ENCODE results near the gene NUDT8.
"Not testable (repeated sequence)": the region's sequence is repeated elsewhere in the genome, so short reads cannot be mapped to it uniquely, and the experiment has no call there.

Gene NUDT8

GRCh38 chr11:67606093-67606491 is 23.6 kb downstream of the NUDT8 start:
- peaks cover 23% of the 10 kb centered on the region; the same call in 1 of the 2 replicates for H3K36me3 ChIP-seq (ENCODE audit: insufficient read depth, low read length)
- H3K9ac ChIP-seq (ENCODE audit: insufficient read length), result no peak overlapping the region
- DNase-seq (ENCODE audit: low read depth, low spot score), result no peak
- no peaks in the 10 kb centered on the region for H3K9me3 ChIP-seq (ENCODE audit: low read depth, low read length)
- peak overlapping the region; percentile 93 for H3K4me3 ChIP-seq
- H3K27ac ChIP-seq, result no peak overlapping the region
- TF ChIP-seq FOXP2 (optimal IDR thresholded peaks at IDR 0.05; ENCODE audit: control extremely low read depth, extremely low read length, insufficient read depth) (no peak), EZH2 (IDR thresholded peaks at IDR 0.05) (no peak), POLR2AphosphoS5 (IDR thresholded peaks at IDR 0.05; ENCODE audit: borderline replicate concordance, low read depth, low read length) (no peak)

DNA sequence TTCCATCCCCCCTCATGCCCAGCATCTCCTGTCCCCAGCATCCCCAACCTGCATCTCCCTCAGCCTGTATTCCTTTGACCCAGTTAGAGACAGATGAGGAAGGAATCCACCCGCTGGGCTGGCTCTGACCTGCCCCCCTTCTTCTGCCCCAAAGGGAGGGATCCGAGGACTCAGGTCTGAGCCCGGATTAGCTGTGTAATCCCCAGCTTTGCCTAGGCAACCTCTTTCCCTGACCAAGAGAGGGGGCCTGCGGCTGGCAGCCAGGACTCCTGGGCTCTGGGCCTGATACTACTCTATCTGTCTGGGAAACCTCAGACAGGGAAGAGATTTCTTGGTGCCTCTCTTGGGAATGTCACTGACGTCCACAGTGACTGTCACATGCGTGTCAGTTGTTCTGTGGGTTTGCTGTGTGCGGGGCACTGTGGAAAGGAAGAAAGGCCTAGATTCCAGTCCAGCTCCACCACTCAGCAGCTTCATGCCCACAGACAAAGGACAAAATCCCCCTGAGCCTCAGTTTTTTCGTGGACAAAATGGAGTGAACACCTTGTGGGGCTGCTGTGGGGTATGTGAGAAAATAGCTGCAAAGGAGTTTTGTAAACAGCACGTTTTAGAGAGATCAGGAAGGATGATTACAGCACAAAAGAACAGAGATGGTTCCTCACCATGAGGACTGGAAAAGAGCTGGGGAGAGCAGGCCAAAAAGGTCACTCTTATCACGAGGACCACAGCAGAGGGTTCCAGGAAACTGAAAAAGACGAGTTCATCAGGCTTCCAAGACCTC is 24.3 kb downstream of the NUDT8 start:
- Histone ChIP-seq H3K4me3 (no peak overlapping the region), H3K36me3 (ENCODE audit: insufficient read depth, low read length) (peaks cover 16% of the 10 kb centered on the region; the same call in 1 of the 2 replicates), H3K9me3 (ENCODE audit: low read depth, low read length) (no peaks in the 10 kb centered on the region), H3K9ac (ENCODE audit: insufficient read length) (no peak overlapping the region), H3K27ac (no peak overlapping the region)
- no peak for TF ChIP-seq POLR2AphosphoS5 (IDR thresholded peaks at IDR 0.05; ENCODE audit: borderline replicate concordance, low read depth, low read length)
- TF ChIP-seq EZH2 (IDR thresholded peaks at IDR 0.05), result no peak
- no peak for TF ChIP-seq FOXP2 (optimal IDR thresholded peaks at IDR 0.05; ENCODE audit: control extremely low read depth, extremely low read length, insufficient read depth)
- DNase-seq (ENCODE audit: low read depth, low spot score), result no peak

DNA sequence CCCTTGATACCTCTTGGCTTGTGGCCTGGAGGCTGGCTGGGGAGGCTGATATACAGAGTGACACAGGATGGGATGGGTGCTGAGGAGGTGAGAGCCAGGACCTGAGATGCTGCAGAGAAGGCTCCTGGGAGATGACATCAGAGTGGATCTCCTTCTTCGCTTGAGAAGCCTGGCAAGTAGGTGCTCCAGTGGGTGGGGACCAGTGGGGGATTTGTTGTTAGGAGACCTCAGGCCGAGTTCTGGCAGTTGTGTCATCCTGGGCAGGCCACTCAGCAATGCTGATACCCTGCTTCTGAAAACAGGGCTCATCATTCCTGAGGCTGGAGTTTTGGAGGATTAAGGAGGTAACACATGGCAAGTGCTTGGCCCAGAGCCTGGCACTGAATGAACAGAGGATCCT is 24.9 kb downstream of the NUDT8 start:
- Histone ChIP-seq H3K9ac (ENCODE audit: insufficient read length) (no peak overlapping the region), H3K9me3 (ENCODE audit: low read depth, low read length) (no peaks in the 10 kb centered on the region), H3K27ac (no peak overlapping the region), H3K36me3 (ENCODE audit: insufficient read depth, low read length) (peaks cover 13% of the 10 kb centered on the region; the same call in 1 of the 2 replicates), H3K4me3 (no peak overlapping the region)
- no peak for DNase-seq (ENCODE audit: low read depth, low spot score)
- no peak for TF ChIP-seq POLR2AphosphoS5 (IDR thresholded peaks at IDR 0.05; ENCODE audit: borderline replicate concordance, low read depth, low read length)
- TF ChIP-seq EZH2 (IDR thresholded peaks at IDR 0.05), result no peak
- TF ChIP-seq FOXP2 (optimal IDR thresholded peaks at IDR 0.05; ENCODE audit: control extremely low read depth, extremely low read length, insufficient read depth), result no peak

DNA sequence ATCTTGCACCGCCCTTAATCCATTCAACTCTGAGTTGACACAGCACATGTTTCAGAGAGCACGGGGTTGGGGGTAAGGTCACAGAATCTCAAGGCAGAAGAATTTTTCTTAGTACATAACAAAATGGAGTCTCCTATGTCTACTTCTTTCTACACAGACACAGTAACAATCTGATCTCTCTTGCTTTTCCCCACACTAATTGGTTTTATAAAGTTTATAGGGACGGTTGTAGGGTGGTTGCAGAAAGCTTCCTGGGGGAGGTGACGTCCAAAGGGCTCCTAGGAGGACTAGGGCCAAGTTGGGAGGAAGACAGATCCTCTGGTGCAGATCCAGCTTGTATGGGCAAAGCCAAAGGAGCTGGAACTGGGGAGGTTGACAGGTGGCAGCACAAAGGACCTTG is 25.6 kb downstream of the NUDT8 start:
- DNase-seq (ENCODE audit: low read depth, low spot score); H3K9me3 ChIP-seq (ENCODE audit: low read depth, low read length); H3K4me3 ChIP-seq; H3K9ac ChIP-seq (ENCODE audit: insufficient read length); H3K36me3 ChIP-seq (ENCODE audit: insufficient read depth, low read length); H3K27ac ChIP-seq: not testable (repeated sequence)

DNA sequence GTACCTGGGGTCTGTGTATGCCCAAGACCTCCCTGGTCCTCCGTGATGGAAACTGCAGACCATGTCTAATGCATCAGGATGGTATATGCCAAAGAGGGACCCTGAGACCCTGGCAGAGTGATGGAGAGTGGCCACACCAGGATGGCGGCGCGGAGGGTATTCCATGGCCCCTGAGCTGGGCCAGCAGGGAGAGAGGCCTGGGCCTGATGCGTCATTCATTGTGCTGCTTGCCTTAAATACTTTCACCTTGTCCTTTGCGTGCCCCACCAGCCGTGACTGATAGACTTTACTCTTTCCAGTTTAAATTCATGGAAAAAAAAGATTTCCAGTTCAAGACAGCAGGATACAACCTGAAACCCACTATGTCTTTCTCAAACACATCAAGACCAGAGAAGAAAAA is 28.6 kb downstream of the NUDT8 start:
- no peaks in the 10 kb centered on the region for H3K9me3 ChIP-seq (ENCODE audit: low read depth, low read length)
- TF ChIP-seq POLR2AphosphoS5 (IDR thresholded peaks at IDR 0.05; ENCODE audit: borderline replicate concordance, low read depth, low read length) (no peak), FOXP2 (optimal IDR thresholded peaks at IDR 0.05; ENCODE audit: control extremely low read depth, extremely low read length, insufficient read depth) (no peak), EZH2 (IDR thresholded peaks at IDR 0.05) (no peak)
- H3K27ac ChIP-seq, result no peak overlapping the region
- H3K9ac ChIP-seq (ENCODE audit: insufficient read length), result no peak overlapping the region
- no peak for DNase-seq (ENCODE audit: low read depth, low spot score)
- no peaks in the 10 kb centered on the region for H3K36me3 ChIP-seq (ENCODE audit: insufficient read depth, low read length)
- H3K4me3 ChIP-seq, result no peak overlapping the region

GRCh38 chr11:67600324-67601029 is 29.3 kb downstream of the NUDT8 start:
- H3K36me3 ChIP-seq (ENCODE audit: insufficient read depth, low read length), result no peaks in the 10 kb centered on the region
- no peak overlapping the region for H3K4me3 ChIP-seq
- H3K27ac ChIP-seq, result no peak overlapping the region

DNA sequence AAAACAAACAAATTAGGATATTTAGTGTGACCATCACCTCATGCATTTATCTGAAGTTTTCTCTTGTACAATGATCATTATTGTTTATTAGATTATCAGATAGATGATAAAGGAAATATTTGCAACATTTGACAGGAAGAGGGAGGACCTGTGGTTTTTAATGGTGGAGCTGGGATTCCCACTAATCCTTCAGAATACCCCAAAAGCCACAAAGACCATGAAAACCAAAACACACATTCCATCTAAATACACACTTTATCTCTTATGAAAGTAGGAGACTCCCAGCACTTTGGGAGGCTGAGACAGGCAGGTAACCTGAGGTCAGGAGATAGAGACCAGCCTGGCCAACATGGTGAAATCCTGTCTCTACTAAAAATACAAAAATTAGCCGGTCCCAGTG is 30.6 kb downstream of the NUDT8 start:
- TF ChIP-seq EZH2 (IDR thresholded peaks at IDR 0.05), result no peak
- Histone ChIP-seq H3K9ac (ENCODE audit: insufficient read length) (no peak overlapping the region), H3K27ac (no peak overlapping the region)

More at GRCh38 chr11:67600324-67601029, 29.3 kb downstream of the NUDT8 start:
- Histone ChIP-seq H3K9me3 (ENCODE audit: low read depth, low read length) (no peaks in the 10 kb centered on the region), H3K9ac (ENCODE audit: insufficient read length) (no peak overlapping the region)
- no peak for DNase-seq (ENCODE audit: low read depth, low spot score)
- TF ChIP-seq FOXP2 (optimal IDR thresholded peaks at IDR 0.05; ENCODE audit: control extremely low read depth, extremely low read length, insufficient read depth) (no peak), EZH2 (IDR thresholded peaks at IDR 0.05) (no peak), POLR2AphosphoS5 (IDR thresholded peaks at IDR 0.05; ENCODE audit: borderline replicate concordance, low read depth, low read length) (no peak)

DNA sequence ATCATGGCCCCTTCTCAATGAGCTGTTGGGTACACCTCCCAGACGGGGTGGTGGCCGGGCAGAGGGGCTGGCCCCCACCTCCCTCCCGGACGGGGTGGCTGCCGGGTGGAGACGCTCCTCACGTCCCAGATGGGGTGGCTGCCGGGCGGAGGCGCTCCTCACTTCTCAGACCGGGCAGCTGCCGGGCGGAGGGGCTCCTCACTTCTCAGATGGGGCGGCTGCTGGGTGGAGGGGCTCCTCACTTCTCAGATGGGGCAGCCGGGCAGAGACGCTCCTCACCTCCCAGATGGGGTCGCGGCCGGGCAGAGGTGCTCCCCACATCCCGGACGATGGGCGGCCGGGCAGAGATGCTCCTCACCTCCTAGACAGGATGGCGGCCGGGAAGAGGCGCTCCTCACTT is 31.8 kb downstream of the NUDT8 start:
- not testable (repeated sequence) for H3K9ac ChIP-seq (ENCODE audit: insufficient read length); H3K36me3 ChIP-seq (ENCODE audit: insufficient read depth, low read length); H3K27ac ChIP-seq; H3K9me3 ChIP-seq (ENCODE audit: low read depth, low read length); DNase-seq (ENCODE audit: low read depth, low spot score); H3K4me3 ChIP-seq

More for the DNA sequence above, 30.6 kb downstream of the NUDT8 start:
- Histone ChIP-seq H3K36me3 (ENCODE audit: insufficient read depth, low read length) (no peaks in the 10 kb centered on the region), H3K9me3 (ENCODE audit: low read depth, low read length) (no peaks in the 10 kb centered on the region), H3K4me3 (no peak overlapping the region)
- no peak for DNase-seq (ENCODE audit: low read depth, low spot score)

- not testable (repeated sequence) for H3K4me3 ChIP-seq; H3K36me3 ChIP-seq (ENCODE audit: insufficient read depth, low read length); H3K9ac ChIP-seq (ENCODE audit: insufficient read length); DNase-seq (ENCODE audit: low read depth, low spot score); H3K27ac ChIP-seq; H3K9me3 ChIP-seq (ENCODE audit: low read depth, low read length)
Observed at GRCh38 chr11:67597458-67597857, 32.3 kb downstream of the NUDT8 start.
